Endothelial cell of umbilical vein (primary cell): Measurements from ENCODE around the gene LAMB1. TPM values are rescaled to one million over a fixed set of nuclear protein-coding genes. Genes with fewer than 3 reads are reported as not detected.

Experiments
- BruUV-seq: library from RNA; stranded (reverse); fragments of 400-500 nt; replicated peaks from 2 replicates; lab custom pipeline; 2021; lab: Mats Ljungman, UMichigan
- CTCF ChIA-PET: fragments of 300-600, 350-600 bp; sonication (Branson Sonifier 250); formaldehyde crosslinking; loops from one replicate; lab custom pipeline; 2021; ENCODE audit warnings: antibody characterized with exemption, inconsistent platforms; lab: Charles Lee
- POLR2A ChIA-PET: fragments of 300-600, 350-600 bp; sonication (Branson Sonifier 250); formaldehyde crosslinking; loops from one replicate; lab custom pipeline; 2021; ENCODE audit warnings: antibody characterized with exemption, inconsistent platforms; lab: Charles Lee
- DNase-seq: peaks from one replicate; pipeline ENCODE4 v3.0.0-alpha.2; 2011; ENCODE audit warnings: low read depth, low spot score
- FAIRE-seq: peaks from 2 replicates; lab custom pipeline; 2011; peaks lifted over from hg19 to GRCh38; lab: Jason Lieb, UNC
- H2AFZ ChIP-seq: 2 replicates; pipeline ENCODE4 v1.6.0; 2012; ENCODE audit warnings: low read depth, low read length, control low read depth, inconsistent platforms
- H3K27ac ChIP-seq: 2 replicates; pipeline ENCODE4 v1.5.1; 2011; ENCODE audit warnings: low read depth, mild to moderate bottlenecking, control low read depth, low read length, moderate library complexity; ENCODE audit not compliant: insufficient read depth
- H3K27me3 ChIP-seq, 2 experiments: 2 replicates each; pipeline versions ENCODE4 v1.6.0 to v1.6.1; 2011; ENCODE audit warnings: low read length in 2 of 2, mixed read lengths in 1 of 2; ENCODE audit not compliant: control insufficient read depth in 2 of 2, insufficient read depth in 2 of 2
- H3K36me3 ChIP-seq, 2 experiments: 2 replicates in 1 of 2; 3 replicates in 1 of 2; pipeline ENCODE4 v1.5.1; 2011; ENCODE audit warnings: low read length in 2 of 2, mild to moderate bottlenecking in 1 of 2, moderate library complexity in 1 of 2; ENCODE audit not compliant: control insufficient read depth in 2 of 2, insufficient read depth in 2 of 2; ENCODE audit errors: extremely low read depth in 1 of 2
- H3K4me1 ChIP-seq: 3 replicates; pipeline ENCODE4 v1.5.1; 2011; ENCODE audit warnings: mild to moderate bottlenecking, low read length; ENCODE audit not compliant: control insufficient read depth, insufficient read depth; ENCODE audit errors: extremely low read depth
- H3K4me2 ChIP-seq: 2 replicates; pipeline ENCODE4 v1.6.1; 2011; ENCODE audit warnings: low read length, control low read depth, mixed read lengths; ENCODE audit not compliant: insufficient read depth
- H3K4me3 ChIP-seq, 3 experiments: fragments of 200-600 bp in 1 of 3; sonication (generic), shearing (Covaris generic) in 1 of 3; replicated peaks in 1 of 3; 2 replicates each; pipeline ENCODE4 v1.5.1; 2011 to 2016; ENCODE audit warnings: control low read depth in 3 of 3, low read length in 3 of 3, mild to moderate bottlenecking in 2 of 3, inconsistent platforms in 1 of 3, low read depth in 1 of 3, moderate library complexity in 1 of 3; ENCODE audit not compliant: insufficient read depth in 1 of 3
- H3K79me2 ChIP-seq: 2 replicates; pipeline ENCODE4 v1.6.0; 2012; ENCODE audit warnings: low read length, inconsistent platforms; ENCODE audit not compliant: control insufficient read depth, insufficient read depth
- H3K9ac ChIP-seq: replicated peaks from 2 replicates; pipeline ENCODE3; 2011; ENCODE audit warnings: low read length, control low read depth; ENCODE audit not compliant: insufficient read depth; ENCODE audit errors: extremely low read depth
- H3K9me1 ChIP-seq: replicated peaks from 3 replicates; pipeline ENCODE4 v1.6.0; 2011; ENCODE audit warnings: mild to moderate bottlenecking, low read length; ENCODE audit not compliant: control insufficient read depth, insufficient read depth; ENCODE audit errors: extremely low read depth
- H3K9me3 ChIP-seq: replicated peaks from 2 replicates; pipeline ENCODE4 v1.5.1; 2012; ENCODE audit warnings: low read length, inconsistent platforms; ENCODE audit not compliant: control insufficient read depth, insufficient read depth
- H4K20me1 ChIP-seq: replicated peaks from 2 replicates; pipeline ENCODE3; 2011; ENCODE audit warnings: mild to moderate bottlenecking, low read length; ENCODE audit not compliant: control insufficient read depth, insufficient read depth; ENCODE audit errors: extremely low read depth
- GATA2 ChIP-seq: IDR thresholded peaks from 2 replicates; pipeline ENCODE4 v1.7.0; 2011; ENCODE audit warnings: low read depth, mild to moderate bottlenecking, moderate library complexity, mixed read lengths, low read length; ENCODE audit not compliant: insufficient read length, insufficient read depth
- JUN ChIP-seq: IDR thresholded peaks from 2 replicates; pipeline ENCODE4 v1.6.1; 2011; ENCODE audit warnings: borderline replicate concordance, low read depth; ENCODE audit not compliant: insufficient read length, insufficient read depth
- MYC ChIP-seq: IDR thresholded peaks from one replicate; pipeline ENCODE4 v1.6.1; 2011; ENCODE audit warnings: mild to moderate bottlenecking, low read depth, low read length
- POLR2AphosphoS5 ChIP-seq: IDR thresholded peaks from 2 replicates; pipeline ENCODE4 v1.6.1; 2012; ENCODE audit warnings: low read depth, mild to moderate bottlenecking, control low read depth, low read length, moderate library complexity; ENCODE audit not compliant: insufficient read depth
- dilution Hi-C: fragments of 300-500 bp; cut with MboI; formaldehyde crosslinking; loops from one replicate; pipeline ENCODE4 v1.15.0; 2019; ENCODE audit warnings: low sequenced_read_pairs; ENCODE audit not compliant: extremely low pct_ligation_motif_present
- intact Hi-C: fragments of 100-400 bp; cut with micrococcal nuclease; formaldehyde crosslinking; loops from one replicate; pipeline ENCODE4 v1.10.0; 2022
- polyA plus RNA-seq, 4 experiments: library from polyadenylated mRNA; depleted of rRNA in 3 of 4; stranded (reverse) in 3 of 4; unstranded in 1 of 4; fragments of >200 nt; gene quantifications; 2 replicates each; pipeline versions ENCODE4 v1.2.1 to v1.2.3, GENCODE V29; 2011 to 2012; ENCODE audit warnings: missing spikeins in 1 of 4
- total RNA-seq: library from RNA; stranded (reverse); gene quantifications from 2 replicates; pipeline ENCODE4 v1.2.3, GENCODE V29; 2021
- TF ChIP-seq, protein P1 (sequence below), 2 donors: IDR thresholded peaks; 1 replicate in 1 of 2; 2 replicates in 1 of 2; pipeline ENCODE4 v1.5.1; 2011; ENCODE audit warnings: low read length in 2 of 2, mild to moderate bottlenecking in 2 of 2, moderate library complexity in 2 of 2, control low read depth in 1 of 2, inconsistent platforms in 1 of 2, low read depth in 1 of 2; ENCODE audit not compliant: insufficient read depth in 1 of 2; ENCODE audit errors: extremely low read depth in 1 of 2

LAMB1 gene
- total and polyA plus RNA-seq, 2 donors (not counting 3 experiments of a cell fraction or from before 2014, with no cell fraction given), result 588 to 703 TPM

DNA sequence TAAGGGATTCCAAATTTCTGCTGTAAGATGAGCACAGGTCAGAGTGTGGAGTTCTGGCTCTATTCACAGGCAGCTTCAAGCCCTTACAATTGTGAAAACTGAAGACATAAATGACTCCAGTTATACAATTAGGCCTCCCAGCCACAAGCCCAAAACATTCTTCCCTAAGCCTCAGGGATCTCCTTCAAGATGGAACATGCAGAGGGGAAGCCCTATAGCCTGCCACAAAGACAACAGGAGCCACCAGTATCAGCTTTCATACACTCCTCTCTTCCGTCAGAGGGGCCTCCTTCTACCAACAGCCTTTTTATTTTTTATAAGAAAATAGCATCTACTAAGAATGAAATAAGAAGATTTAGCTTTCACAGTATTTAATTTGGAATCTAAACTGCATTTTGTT, 65.4 kb downstream of the LAMB1 start:
- no peak overlapping the region for H2AFZ ChIP-seq
- H3K4me3 ChIP-seq, result no peak overlapping the region
- ChIA-PET POLR2A (no interaction called here), CTCF (no interaction called here)
- no peak overlapping the region for H3K4me2 ChIP-seq
- no peak for DNase-seq
- peaks cover 50% of the 10 kb centered on the region for H3K79me2 ChIP-seq
- H3K4me1 ChIP-seq, result peaks cover 41% of the 10 kb centered on the region
- no TSS peak for BruUV-seq
- no peak overlapping the region for H3K9ac ChIP-seq
- no peak for FAIRE-seq
- no peaks in the 10 kb centered on the region for H3K27me3 ChIP-seq
- no peaks in the 10 kb centered on the region for H3K9me3 ChIP-seq
- dilution Hi-C loops, result no loop called here
- intact Hi-C loops, result no loop called here
- no peaks in the 10 kb centered on the region for H4K20me1 ChIP-seq
- H3K36me3 ChIP-seq, result peaks cover 44 to 57% of the 10 kb centered on the region in 2 experiments
- TF ChIP-seq, protein P1, sequence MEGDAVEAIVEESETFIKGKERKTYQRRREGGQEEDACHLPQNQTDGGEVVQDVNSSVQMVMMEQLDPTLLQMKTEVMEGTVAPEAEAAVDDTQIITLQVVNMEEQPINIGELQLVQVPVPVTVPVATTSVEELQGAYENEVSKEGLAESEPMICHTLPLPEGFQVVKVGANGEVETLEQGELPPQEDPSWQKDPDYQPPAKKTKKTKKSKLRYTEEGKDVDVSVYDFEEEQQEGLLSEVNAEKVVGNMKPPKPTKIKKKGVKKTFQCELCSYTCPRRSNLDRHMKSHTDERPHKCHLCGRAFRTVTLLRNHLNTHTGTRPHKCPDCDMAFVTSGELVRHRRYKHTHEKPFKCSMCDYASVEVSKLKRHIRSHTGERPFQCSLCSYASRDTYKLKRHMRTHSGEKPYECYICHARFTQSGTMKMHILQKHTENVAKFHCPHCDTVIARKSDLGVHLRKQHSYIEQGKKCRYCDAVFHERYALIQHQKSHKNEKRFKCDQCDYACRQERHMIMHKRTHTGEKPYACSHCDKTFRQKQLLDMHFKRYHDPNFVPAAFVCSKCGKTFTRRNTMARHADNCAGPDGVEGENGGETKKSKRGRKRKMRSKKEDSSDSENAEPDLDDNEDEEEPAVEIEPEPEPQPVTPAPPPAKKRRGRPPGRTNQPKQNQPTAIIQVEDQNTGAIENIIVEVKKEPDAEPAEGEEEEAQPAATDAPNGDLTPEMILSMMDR (IDR thresholded peaks at IDR 0.05; ENCODE audit: extremely low read depth in 1 of 2, insufficient read depth in 1 of 2, low read depth in 1 of 2, low read length in 2 of 2), result no peak
- TF ChIP-seq GATA2, result no peak
- no peak for TF ChIP-seq JUN
- TF ChIP-seq MYC, result no peak
- H3K27ac ChIP-seq, result peak overlapping the region; percentile 19
- H3K9me1 ChIP-seq, result no peaks in the 10 kb centered on the region

DNA sequence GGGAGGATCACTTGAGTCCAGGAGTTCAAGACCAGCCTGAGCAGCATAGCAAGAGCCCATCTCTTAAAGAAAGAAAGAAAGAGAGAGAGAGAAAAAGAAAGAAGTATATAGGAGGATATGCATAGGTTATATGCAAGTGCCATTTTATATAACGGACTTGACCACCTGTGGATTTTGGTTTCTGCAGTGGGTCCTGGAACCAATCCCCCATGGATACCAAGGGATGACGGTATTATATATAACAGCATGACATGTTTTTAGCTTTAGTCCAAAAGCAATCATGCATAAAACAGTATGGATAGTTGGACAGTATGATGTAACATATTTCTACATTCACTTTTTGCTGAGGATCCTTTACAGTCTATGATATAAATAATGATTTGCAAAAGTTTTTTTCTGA, 66.6 kb downstream of the LAMB1 start:
- H3K79me2 ChIP-seq, result peaks cover 58% of the 10 kb centered on the region
- H3K36me3 ChIP-seq, result peaks cover 44 to 62% of the 10 kb centered on the region in 2 experiments
- no peak overlapping the region for H3K4me2 ChIP-seq
- no peak overlapping the region for H3K4me3 ChIP-seq
- intact Hi-C loops (no loop called here), dilution Hi-C loops (no loop called here)
- BruUV-seq, result no TSS peak
- no peaks in the 10 kb centered on the region for H3K27me3 ChIP-seq
- DNase-seq, result no peak
- H3K9me3 ChIP-seq, result no peaks in the 10 kb centered on the region
- no peaks in the 10 kb centered on the region for H4K20me1 ChIP-seq
- no peak overlapping the region for H2AFZ ChIP-seq
- CTCF ChIA-PET, result no interaction called here
- H3K9ac ChIP-seq, result no peak overlapping the region
- POLR2A ChIA-PET, result no interaction called here
- TF ChIP-seq JUN, result no peak
- TF ChIP-seq POLR2AphosphoS5, result peak; percentile 10
- H3K27ac ChIP-seq, result no peak overlapping the region
- H3K4me1 ChIP-seq, result peaks cover 33% of the 10 kb centered on the region
- no peak for FAIRE-seq
- H3K9me1 ChIP-seq, result no peaks in the 10 kb centered on the region
